OCI-LY3 (cell line): Measurements from ENCODE around the gene JMJD8.

ENCODE experiments used
- H2AFZ ChIP-seq: fragments of 200-600, 300-600 bp; shearing (Covaris generic); 2 replicates; pipeline ENCODE4 v1.6.0; 2014; ENCODE audit warnings: antibody characterized with exemption, low read depth, low read length
- H3K27ac ChIP-seq: fragments of 200-600, 300-600 bp; sonication (generic); 2 replicates; pipeline ENCODE4 v1.5.1; 2014; ENCODE audit warnings: mild to moderate bottlenecking, low read length, moderate library complexity, mixed read lengths
- H3K27me3 ChIP-seq: fragments of 200-600, 300-600 bp; sonication (generic); 2 replicates; pipeline ENCODE4 v1.6.1; 2014; ENCODE audit warnings: low read depth, low read length, mixed read lengths
- H3K36me3 ChIP-seq: fragments of 200-600, 300-600 bp; sonication (generic); replicated peaks from 2 replicates; pipeline ENCODE3; 2014; ENCODE audit warnings: low read depth, low read length, mixed read lengths
- H3K4me1 ChIP-seq: fragments of 300-600, 200-600 bp; sonication (generic); 2 replicates; pipeline ENCODE4 v1.6.1; 2014; ENCODE audit warnings: low read length, mixed read lengths
- H3K4me2 ChIP-seq: fragments of 200-600, 300-600 bp; sonication (generic); 2 replicates; pipeline ENCODE4 v1.6.1; 2014; ENCODE audit warnings: low read length, mixed read lengths
- H3K4me3 ChIP-seq: fragments of 300-600, 200-600 bp; sonication (generic); 2 replicates; pipeline ENCODE4 v1.5.1; 2014; ENCODE audit warnings: antibody characterized with exemption, mild to moderate bottlenecking, low read length, moderate library complexity
- H3K79me2 ChIP-seq: fragments of 300-600, 200-600 bp; shearing (Covaris generic); 2 replicates; pipeline ENCODE4 v1.6.1; 2014; ENCODE audit warnings: mild to moderate bottlenecking, low read length, mixed read lengths
- H3K9ac ChIP-seq: fragments of 300-600, 200-600 bp; shearing (Covaris generic); 2 replicates; pipeline ENCODE4 v1.6.0; 2014; ENCODE audit warnings: mild to moderate bottlenecking, low read length, moderate library complexity
- H3K9me3 ChIP-seq: fragments of 200-600, 300-600 bp; shearing (Covaris generic); 2 replicates; pipeline ENCODE4 v1.6.1; 2014; ENCODE audit warnings: low read length, mixed read lengths; ENCODE audit not compliant: insufficient read depth
- H4K20me1 ChIP-seq: fragments of 200-600, 300-600 bp; sonication (generic); 2 replicates; pipeline ENCODE4 v1.6.1; 2016; ENCODE audit warnings: low read length, mixed read lengths; ENCODE audit not compliant: insufficient read depth
- EZH2phosphoT487 ChIP-seq: fragments of 200-600 bp; shearing (Covaris generic); IDR thresholded peaks from 2 replicates; pipeline ENCODE4 v1.6.1; 2018; ENCODE audit warnings: antibody characterized with exemption, mixed run types, low read depth
- TF ChIP-seq, protein P1 (sequence below): fragments of 200-600, 300-600 bp; sonication (generic); IDR thresholded peaks from 2 replicates; pipeline ENCODE4 v1.5.1; 2014; ENCODE audit warnings: antibody characterized with exemption, low read length, low read depth

The JMJD8 gene

GRCh38 chr16:709566-710499 lies 25.7 kb upstream of the JMJD8 start:
- Histone ChIP-seq H3K36me3 (no peaks in the 10 kb centered on the region), H3K79me2 (no peaks in the 10 kb centered on the region), H3K4me1 (no peaks in the 10 kb centered on the region; the same call in 1 of the 2 replicates), H2AFZ (no peak overlapping the region), H4K20me1 (no peaks in the 10 kb centered on the region), H3K27ac (no peak overlapping the region), H3K27me3 (peaks cover 18% of the 10 kb centered on the region), H3K9ac (no peak overlapping the region), H3K4me3 (no peak overlapping the region), H3K9me3 (no peaks in the 10 kb centered on the region), H3K4me2 (no peak overlapping the region)
- no peak for TF ChIP-seq EZH2phosphoT487
- TF ChIP-seq, protein P1, sequence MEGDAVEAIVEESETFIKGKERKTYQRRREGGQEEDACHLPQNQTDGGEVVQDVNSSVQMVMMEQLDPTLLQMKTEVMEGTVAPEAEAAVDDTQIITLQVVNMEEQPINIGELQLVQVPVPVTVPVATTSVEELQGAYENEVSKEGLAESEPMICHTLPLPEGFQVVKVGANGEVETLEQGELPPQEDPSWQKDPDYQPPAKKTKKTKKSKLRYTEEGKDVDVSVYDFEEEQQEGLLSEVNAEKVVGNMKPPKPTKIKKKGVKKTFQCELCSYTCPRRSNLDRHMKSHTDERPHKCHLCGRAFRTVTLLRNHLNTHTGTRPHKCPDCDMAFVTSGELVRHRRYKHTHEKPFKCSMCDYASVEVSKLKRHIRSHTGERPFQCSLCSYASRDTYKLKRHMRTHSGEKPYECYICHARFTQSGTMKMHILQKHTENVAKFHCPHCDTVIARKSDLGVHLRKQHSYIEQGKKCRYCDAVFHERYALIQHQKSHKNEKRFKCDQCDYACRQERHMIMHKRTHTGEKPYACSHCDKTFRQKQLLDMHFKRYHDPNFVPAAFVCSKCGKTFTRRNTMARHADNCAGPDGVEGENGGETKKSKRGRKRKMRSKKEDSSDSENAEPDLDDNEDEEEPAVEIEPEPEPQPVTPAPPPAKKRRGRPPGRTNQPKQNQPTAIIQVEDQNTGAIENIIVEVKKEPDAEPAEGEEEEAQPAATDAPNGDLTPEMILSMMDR: no peak

DNA sequence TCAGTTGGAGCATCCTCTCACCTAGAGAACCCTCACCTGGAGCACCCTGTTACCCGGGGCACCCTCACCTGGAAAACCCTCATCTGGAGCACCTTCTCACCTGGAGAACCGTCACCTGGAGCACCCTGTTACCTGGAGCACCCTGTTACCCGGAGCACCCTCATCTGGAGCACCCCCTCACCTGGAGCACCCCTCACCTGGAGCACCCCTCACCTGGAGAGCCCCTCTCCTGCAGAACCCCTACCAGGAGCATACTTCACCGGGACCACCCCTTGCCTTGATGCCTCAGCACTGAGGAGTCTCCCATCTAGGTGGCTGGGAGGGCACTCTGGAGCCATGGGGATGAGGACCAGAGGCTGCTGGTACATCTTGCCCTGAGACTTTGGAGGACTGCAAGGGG lies 24.8 kb upstream of the JMJD8 start:
- no peaks in the 10 kb centered on the region for H4K20me1 ChIP-seq
- H3K27ac ChIP-seq: no peak overlapping the region
- TF ChIP-seq, protein P1: no peak
- TF ChIP-seq EZH2phosphoT487: no peak
- H3K9me3 ChIP-seq: no peaks in the 10 kb centered on the region
- no peak overlapping the region for H3K4me2 ChIP-seq
- H3K36me3 ChIP-seq: no peaks in the 10 kb centered on the region
- no peaks in the 10 kb centered on the region; the same call in 1 of the 2 replicates for H3K4me1 ChIP-seq
- no peaks in the 10 kb centered on the region for H3K79me2 ChIP-seq
- peaks cover 18% of the 10 kb centered on the region for H3K27me3 ChIP-seq
- H2AFZ ChIP-seq: no peak overlapping the region
- H3K9ac ChIP-seq: no peak overlapping the region
- H3K4me3 ChIP-seq: no peak overlapping the region

GRCh38 chr16:708019-708418 lies 23.9 kb upstream of the JMJD8 start:
- no peak overlapping the region for H2AFZ ChIP-seq
- no peak overlapping the region for H3K9ac ChIP-seq
- no peak overlapping the region for H3K4me3 ChIP-seq
- peaks cover 18% of the 10 kb centered on the region for H3K27me3 ChIP-seq
- no peaks in the 10 kb centered on the region for H4K20me1 ChIP-seq
- H3K9me3 ChIP-seq: no peaks in the 10 kb centered on the region
- H3K27ac ChIP-seq: no peak overlapping the region
- H3K4me2 ChIP-seq: no peak overlapping the region
- H3K36me3 ChIP-seq: no peaks in the 10 kb centered on the region
- TF ChIP-seq EZH2phosphoT487: no peak
- TF ChIP-seq, protein P1: no peak
- H3K79me2 ChIP-seq: no peaks in the 10 kb centered on the region
- H3K4me1 ChIP-seq: no peaks in the 10 kb centered on the region; the same call in 1 of the 2 replicates

DNA sequence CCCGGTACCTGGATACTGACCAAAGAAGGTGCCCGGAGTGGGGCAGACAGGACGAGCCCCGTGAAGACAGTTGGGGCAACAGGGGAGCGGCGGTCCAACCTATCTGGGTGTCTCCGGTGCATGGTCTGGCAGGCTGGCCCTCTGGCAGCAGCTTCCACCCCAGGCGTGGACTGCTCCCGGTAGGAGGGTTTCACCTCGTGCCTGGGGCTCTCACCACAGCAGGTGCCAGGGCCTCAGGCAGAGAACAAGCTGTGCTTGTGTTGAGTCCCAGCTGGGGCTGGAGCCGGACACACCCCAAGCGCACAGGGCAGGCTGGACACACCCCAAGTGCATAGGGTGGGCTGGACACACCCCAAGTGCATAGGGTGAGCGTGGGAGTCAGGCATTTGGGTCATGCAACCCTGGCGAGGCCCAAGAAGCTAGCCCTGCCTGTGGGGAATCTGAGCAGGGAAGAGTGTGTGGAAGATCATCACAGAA lies 23.0 kb upstream of the JMJD8 start:
- H3K4me1 ChIP-seq: no peaks in the 10 kb centered on the region; the same call in 1 of the 2 replicates
- no peak overlapping the region for H3K4me3 ChIP-seq
- H4K20me1 ChIP-seq: no peaks in the 10 kb centered on the region
- no peaks in the 10 kb centered on the region for H3K9me3 ChIP-seq
- H2AFZ ChIP-seq: no peak overlapping the region
- TF ChIP-seq, protein P1: no peak
- no peak for TF ChIP-seq EZH2phosphoT487
- peaks cover 18% of the 10 kb centered on the region for H3K27me3 ChIP-seq
- H3K36me3 ChIP-seq: no peaks in the 10 kb centered on the region
- H3K27ac ChIP-seq: no peak overlapping the region
- H3K9ac ChIP-seq: no peak overlapping the region
- H3K4me2 ChIP-seq: no peak overlapping the region
- no peaks in the 10 kb centered on the region for H3K79me2 ChIP-seq
